BJ (cell line): Measurements from ENCODE around the gene NDUFA13. TPM values are rescaled to one million over a fixed set of nuclear protein-coding genes. Genes with fewer than 3 reads are reported as not detected.

Experiments used
- CTCF ChIA-PET: fragments of 350-600 bp; formaldehyde crosslinking; extraction: SDS; loops from one replicate; lab custom pipeline; 2021; ENCODE audit warnings: antibody characterized with exemption, inconsistent platforms; lab: Yijun Ruan, JAX
- POLR2A ChIA-PET: fragments of 300-600 bp; sonication (Branson Sonifier 250); formaldehyde crosslinking; extraction: SDS; loops from one replicate; lab custom pipeline; 2021; ENCODE audit warnings: antibody characterized with exemption; lab: Charles Lee
- DNase-seq: peaks from one replicate; pipeline ENCODE4 v3.0.0-alpha.2; 2011; ENCODE audit warnings: low read depth
- H3K27me3 ChIP-seq: 2 replicates; pipeline ENCODE4 v1.6.0; 2011; ENCODE audit warnings: low read length; ENCODE audit not compliant: control insufficient read depth, insufficient read depth
- H3K36me3 ChIP-seq: 2 replicates; pipeline ENCODE4 v1.5.1; 2011; ENCODE audit warnings: low read length; ENCODE audit not compliant: control insufficient read depth, insufficient read depth
- H3K4me3 ChIP-seq: 2 replicates; pipeline ENCODE4 v1.5.1; 2011; ENCODE audit warnings: low read depth, mild to moderate bottlenecking, control low read depth, low read length
- polyA plus RNA-seq: library from polyadenylated mRNA; depleted of rRNA; stranded (reverse); fragments of >200 nt; gene quantifications from 2 replicates; pipeline ENCODE4 v1.2.3, GENCODE V29; 2011
- TF ChIP-seq, protein P1 (sequence below): IDR thresholded peaks from 2 replicates; pipeline ENCODE4 v1.5.1; 2011; ENCODE audit warnings: low read depth, mild to moderate bottlenecking, control low read depth, inconsistent platforms, low read length, moderate library complexity; ENCODE audit not compliant: insufficient read depth

The NDUFA13 gene
- polyA plus RNA-seq, 1 experiment, result 597 TPM

DNA sequence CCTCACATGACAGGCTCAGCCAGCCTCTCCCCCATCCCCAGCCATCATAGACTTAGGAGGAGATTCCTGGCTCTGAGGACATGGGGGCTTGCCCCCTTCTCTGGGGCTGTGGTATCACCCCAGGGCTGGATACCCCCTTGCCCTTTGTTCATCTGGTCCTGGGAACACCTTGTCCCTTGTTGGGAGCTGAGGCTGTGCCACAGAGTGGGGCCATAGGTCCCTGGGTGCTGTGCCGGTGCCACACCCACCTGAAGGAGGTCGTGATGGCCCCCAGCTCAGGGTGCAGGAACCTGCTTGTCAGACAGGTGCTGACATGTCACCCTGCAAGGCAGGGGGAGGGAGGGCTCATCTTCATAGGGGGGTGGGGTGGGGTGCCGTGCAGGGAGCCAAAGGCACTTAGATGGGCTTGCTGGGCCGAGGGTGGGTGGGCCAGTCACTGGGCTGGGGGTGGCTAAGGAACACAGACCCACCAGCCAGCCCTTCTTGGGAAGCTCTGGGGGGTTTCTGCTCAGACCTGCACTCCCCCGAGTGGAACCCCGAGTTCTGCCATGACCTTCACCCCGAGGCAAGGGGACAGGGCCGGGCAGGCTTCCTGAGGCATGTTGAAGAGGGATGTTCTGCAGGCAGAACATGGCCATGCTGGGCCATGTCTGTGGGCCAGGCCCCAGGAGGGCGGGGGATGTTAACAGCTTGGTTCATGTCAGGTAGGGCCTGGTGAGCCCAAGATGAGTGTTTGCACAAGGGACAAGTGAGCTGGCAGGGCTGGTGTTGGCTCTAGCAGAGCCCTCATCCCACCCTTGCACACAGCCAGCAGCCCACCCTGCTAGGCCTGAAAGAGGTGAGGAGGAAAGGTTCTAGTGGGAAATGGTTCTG is 28.7 kb upstream of the NDUFA13 start:
- ChIA-PET POLR2A (no interaction called here), CTCF (interaction anchor here (0.6 to 12.3 kb wide), 6 partner anchors 11 to 141 kb away, joined by 3 to 189 read pairs (median 3); partner anchors contain the start of gene GATAD2A)
- peaks cover 4% of the 10 kb centered on the region for H3K36me3 ChIP-seq
- TF ChIP-seq, protein P1, sequence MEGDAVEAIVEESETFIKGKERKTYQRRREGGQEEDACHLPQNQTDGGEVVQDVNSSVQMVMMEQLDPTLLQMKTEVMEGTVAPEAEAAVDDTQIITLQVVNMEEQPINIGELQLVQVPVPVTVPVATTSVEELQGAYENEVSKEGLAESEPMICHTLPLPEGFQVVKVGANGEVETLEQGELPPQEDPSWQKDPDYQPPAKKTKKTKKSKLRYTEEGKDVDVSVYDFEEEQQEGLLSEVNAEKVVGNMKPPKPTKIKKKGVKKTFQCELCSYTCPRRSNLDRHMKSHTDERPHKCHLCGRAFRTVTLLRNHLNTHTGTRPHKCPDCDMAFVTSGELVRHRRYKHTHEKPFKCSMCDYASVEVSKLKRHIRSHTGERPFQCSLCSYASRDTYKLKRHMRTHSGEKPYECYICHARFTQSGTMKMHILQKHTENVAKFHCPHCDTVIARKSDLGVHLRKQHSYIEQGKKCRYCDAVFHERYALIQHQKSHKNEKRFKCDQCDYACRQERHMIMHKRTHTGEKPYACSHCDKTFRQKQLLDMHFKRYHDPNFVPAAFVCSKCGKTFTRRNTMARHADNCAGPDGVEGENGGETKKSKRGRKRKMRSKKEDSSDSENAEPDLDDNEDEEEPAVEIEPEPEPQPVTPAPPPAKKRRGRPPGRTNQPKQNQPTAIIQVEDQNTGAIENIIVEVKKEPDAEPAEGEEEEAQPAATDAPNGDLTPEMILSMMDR, result no peak
- no peak overlapping the region for H3K4me3 ChIP-seq
- H3K27me3 ChIP-seq, result no peaks in the 10 kb centered on the region
- no peak for DNase-seq

DNA sequence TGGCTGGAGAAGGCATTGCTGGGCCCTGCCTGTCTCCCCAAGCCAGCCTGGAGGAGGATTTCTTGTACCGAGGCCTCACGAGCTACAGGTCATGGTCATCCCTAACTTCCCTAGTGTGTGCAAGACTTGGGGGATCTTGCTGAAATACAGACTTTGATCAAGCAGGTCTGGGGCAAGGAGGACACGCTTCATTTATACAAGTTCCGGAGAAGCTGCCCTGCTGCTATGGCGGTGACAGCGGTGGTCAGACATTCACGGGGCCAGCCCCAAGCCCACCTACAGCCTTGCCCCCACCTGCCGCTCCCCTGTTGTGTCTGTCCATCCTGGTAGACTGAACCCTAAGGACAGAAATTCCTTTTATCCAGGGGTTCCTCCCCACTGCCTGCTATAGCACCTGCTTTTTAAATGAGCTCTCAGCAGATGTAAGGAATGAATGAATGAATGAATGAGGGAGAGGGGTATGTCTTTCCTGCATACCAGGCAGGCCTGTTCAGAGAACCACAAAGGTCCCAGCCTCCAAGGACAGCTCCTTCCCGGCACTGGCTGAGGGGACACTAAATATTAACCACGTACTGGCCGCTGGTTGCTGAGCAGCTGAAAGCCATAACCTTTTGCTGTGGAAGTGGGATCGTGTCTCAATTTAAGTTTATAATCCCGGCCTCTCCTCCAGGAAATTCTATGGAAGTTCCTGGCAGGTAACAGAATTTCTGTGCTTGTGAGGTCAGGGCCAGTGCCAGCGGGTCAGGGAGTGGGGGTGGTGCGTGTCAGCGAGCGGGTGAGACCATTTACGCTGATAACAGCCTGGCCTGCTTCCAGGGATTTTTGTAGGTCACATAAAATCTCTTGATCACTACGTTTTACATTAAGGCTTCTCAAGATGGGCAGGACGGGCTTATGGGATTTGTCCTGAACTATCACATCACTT is 27.8 kb upstream of the NDUFA13 start:
- no peak overlapping the region for H3K4me3 ChIP-seq

DNA sequence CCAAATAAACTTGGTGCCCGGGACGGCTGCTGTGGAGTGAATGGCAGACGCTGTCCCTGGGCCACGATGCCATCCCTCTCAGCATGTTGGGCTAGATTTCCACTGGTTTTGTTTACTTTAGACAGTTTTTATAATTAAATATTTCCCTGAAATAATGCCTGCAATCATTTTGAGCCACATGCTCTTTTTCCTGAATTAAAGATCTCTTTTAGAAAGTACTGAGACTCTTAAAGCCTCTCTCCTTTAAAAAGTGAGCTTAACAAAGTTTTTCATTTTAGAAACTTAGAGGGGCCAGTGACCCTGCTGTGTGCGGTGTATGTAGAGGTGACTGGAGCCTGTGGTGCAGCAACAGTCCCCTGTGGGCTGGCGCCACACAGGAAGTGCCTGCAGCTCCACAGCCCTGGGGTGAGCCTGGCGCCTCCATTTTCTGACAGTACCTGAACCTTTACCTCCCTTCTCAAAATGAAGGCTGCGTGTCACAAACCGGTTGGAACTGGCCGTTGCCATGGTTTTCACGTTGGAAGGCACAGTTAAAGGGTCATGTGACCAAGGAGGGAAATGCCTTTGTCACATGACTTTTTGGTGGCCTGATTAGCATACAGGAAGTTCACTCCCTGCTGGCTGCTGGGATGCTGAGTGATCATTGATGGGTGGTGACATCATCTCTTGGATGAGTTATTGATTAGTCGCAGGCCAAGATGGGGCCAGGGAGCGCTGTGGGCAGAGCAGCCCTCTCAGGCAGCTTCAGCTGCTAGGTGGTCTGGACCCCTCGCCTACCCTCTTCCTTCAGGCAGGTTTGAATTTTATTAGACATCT is 26.9 kb upstream of the NDUFA13 start:
- POLR2A ChIA-PET, result no interaction called here
- Histone ChIP-seq H3K4me3 (no peak overlapping the region), H3K36me3 (peaks cover 8% of the 10 kb centered on the region), H3K27me3 (no peaks in the 10 kb centered on the region)
- peak; percentile 74 for DNase-seq
- CTCF ChIA-PET, result interaction anchor here (0.9 to 12.3 kb wide), 16 partner anchors 14 to 315 kb away, joined by 3 to 189 read pairs (median 8); partner anchors contain the start of gene GATAD2A
- TF ChIP-seq, protein P1, result no peak

More for the DNA sequence above, 27.8 kb upstream of the NDUFA13 start:
- H3K36me3 ChIP-seq, result peaks cover 8% of the 10 kb centered on the region
- DNase-seq, result no peak
- POLR2A ChIA-PET, result no interaction called here
- H3K27me3 ChIP-seq, result no peaks in the 10 kb centered on the region
- TF ChIP-seq, protein P1, result no peak
- CTCF ChIA-PET, result interaction anchor here (0.6 to 12.3 kb wide), 6 partner anchors 12 to 142 kb away, joined by 3 to 189 read pairs (median 4); partner anchors contain the start of gene GATAD2A

DNA sequence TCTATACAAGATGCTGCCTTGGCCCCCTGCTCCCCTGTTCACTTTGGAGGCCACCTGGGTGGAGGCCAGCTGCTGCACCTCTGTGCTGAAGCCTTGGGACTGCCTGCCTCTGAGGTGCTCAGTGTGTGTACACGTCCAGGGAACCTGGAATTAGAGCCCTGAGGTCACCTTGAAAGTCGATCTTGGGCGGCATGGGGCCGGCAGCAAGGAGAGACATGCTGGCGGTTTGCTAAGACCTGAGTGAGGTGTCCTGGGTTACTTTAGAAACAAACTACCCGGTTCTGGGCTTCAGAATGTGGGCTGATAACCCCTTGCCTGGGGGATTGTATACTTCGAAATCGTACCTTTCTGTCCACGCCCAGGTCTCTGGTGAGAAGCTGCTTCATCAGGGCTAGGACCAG is 26.2 kb upstream of the NDUFA13 start:
- peaks cover 15% of the 10 kb centered on the region for H3K36me3 ChIP-seq
- no peak for DNase-seq
- POLR2A ChIA-PET, result interaction anchor here (1.1 kb wide), 1 partner anchor 125 kb away, joined by 5 read pairs; no protein-coding TSS in a partner anchor
- CTCF ChIA-PET, result interaction anchor here (0.8 to 12.3 kb wide), 30 partner anchors 15 to 315 kb away, joined by 3 to 189 read pairs (median 6); partner anchors contain the start of gene GATAD2A
- no peak overlapping the region for H3K4me3 ChIP-seq
- TF ChIP-seq, protein P1, result no peak
- no peaks in the 10 kb centered on the region for H3K27me3 ChIP-seq
